Measurements from ENCODE around the gene GMPR2. TPM values are rescaled to one million over a fixed set of nuclear protein-coding genes. Genes with fewer than 3 reads are reported as not detected.

Gene GMPR2
- total and polyA plus RNA-seq, 2 of the 13 experiments (the other 11 are each of a cell fraction or from before 2014, with no cell fraction given): 210 to 273 TPM

DNA sequence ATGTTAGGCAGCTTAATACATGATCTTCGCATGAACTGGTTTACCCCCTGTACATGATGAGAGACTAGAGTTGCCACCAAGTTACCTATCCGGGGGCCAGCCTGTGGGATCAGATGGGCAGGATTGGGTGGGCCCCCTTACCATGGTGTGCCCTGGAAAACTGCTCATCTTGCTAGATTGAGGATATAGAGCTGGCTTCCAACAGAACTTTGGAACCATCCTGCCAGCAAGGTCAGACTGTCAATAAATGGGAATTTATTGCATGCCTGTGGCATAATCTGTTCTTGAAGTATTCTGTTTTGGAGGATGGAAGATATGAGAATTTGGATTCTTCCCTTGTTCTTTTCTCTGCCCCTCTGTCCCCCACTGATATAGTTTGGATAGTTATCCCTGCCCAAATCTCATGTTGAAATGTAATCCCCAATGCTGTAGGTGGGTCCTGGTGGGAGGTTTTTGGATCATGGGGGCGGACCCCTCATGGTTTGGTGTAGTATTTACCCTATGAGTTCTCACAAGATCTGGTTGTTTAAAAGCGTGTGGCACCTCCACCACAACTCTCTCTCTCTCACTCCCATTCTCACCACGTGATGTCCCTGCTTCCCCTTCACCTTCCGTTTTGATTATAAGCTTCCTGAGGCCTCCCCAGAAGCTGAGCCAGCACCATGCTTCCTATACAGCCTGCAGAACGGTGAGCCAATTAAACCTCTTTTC is 33.8 kb upstream of the GMPR2 start (continued):
- TF ChIP-seq, protein P1, sequence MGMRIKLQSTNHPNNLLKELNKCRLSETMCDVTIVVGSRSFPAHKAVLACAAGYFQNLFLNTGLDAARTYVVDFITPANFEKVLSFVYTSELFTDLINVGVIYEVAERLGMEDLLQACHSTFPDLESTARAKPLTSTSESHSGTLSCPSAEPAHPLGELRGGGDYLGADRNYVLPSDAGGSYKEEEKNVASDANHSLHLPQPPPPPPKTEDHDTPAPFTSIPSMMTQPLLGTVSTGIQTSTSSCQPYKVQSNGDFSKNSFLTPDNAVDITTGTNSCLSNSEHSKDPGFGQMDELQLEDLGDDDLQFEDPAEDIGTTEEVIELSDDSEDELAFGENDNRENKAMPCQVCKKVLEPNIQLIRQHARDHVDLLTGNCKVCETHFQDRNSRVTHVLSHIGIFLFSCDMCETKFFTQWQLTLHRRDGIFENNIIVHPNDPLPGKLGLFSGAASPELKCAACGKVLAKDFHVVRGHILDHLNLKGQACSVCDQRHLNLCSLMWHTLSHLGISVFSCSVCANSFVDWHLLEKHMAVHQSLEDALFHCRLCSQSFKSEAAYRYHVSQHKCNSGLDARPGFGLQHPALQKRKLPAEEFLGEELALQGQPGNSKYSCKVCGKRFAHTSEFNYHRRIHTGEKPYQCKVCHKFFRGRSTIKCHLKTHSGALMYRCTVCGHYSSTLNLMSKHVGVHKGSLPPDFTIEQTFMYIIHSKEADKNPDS (CRISPR knock-in tag; IDR thresholded peaks at IDR 0.05): no peak
- no peak for TF ChIP-seq MEF2D (CRISPR knock-in tag; IDR thresholded peaks at IDR 0.05)
- TF ChIP-seq, protein P2, sequence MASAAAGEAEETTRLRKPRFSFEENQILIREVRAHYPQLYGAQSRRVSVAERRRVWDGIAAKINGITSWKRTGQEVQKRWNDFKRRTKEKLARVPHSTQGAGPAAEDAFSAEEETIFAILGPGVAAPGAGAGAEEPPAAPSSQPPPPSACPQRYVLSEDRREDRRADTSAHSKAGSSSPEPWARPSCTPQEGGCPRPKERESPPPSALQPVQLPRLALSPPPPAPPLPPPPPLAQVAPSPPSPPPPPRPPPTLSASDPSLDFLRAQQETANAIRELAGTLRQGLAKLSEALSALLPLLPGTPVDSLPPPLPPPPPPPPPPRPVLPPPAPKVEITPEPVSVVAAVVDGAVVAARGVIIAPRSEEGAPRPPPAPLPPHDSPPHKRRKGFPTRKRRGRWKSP (CRISPR knock-in tag; IDR thresholded peaks at IDR 0.05): no peak
- no peak for TF ChIP-seq KLF9 (CRISPR knock-in tag; IDR thresholded peaks at IDR 0.05; ENCODE audit: low read depth)
- TF ChIP-seq ZNF564 (CRISPR knock-in tag; IDR thresholded peaks at IDR 0.05): no peak
- no peak for TF ChIP-seq CAMTA2 (CRISPR knock-in tag; IDR thresholded peaks at IDR 0.05; ENCODE audit: borderline replicate concordance)
- TF ChIP-seq, protein P3, sequence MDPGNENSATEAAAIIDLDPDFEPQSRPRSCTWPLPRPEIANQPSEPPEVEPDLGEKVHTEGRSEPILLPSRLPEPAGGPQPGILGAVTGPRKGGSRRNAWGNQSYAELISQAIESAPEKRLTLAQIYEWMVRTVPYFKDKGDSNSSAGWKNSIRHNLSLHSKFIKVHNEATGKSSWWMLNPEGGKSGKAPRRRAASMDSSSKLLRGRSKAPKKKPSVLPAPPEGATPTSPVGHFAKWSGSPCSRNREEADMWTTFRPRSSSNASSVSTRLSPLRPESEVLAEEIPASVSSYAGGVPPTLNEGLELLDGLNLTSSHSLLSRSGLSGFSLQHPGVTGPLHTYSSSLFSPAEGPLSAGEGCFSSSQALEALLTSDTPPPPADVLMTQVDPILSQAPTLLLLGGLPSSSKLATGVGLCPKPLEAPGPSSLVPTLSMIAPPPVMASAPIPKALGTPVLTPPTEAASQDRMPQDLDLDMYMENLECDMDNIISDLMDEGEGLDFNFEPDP (CRISPR knock-in tag; conservative IDR thresholded peaks at IDR 0.05): no peak
- TF ChIP-seq, protein P4, sequence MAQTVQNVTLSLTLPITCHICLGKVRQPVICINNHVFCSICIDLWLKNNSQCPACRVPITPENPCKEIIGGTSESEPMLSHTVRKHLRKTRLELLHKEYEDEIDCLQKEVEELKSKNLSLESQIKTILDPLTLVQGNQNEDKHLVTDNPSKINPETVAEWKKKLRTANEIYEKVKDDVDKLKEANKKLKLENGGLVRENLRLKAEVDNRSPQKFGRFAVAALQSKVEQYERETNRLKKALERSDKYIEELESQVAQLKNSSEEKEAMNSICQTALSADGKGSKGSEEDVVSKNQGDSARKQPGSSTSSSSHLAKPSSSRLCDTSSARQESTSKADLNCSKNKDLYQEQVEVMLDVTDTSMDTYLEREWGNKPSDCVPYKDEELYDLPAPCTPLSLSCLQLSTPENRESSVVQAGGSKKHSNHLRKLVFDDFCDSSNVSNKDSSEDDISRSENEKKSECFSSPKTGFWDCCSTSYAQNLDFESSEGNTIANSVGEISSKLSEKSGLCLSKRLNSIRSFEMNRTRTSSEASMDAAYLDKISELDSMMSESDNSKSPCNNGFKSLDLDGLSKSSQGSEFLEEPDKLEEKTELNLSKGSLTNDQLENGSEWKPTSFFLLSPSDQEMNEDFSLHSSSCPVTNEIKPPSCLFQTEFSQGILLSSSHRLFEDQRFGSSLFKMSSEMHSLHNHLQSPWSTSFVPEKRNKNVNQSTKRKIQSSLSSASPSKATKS (CRISPR knock-in tag; IDR thresholded peaks at IDR 0.05): no peak
- TF ChIP-seq, protein P5, sequence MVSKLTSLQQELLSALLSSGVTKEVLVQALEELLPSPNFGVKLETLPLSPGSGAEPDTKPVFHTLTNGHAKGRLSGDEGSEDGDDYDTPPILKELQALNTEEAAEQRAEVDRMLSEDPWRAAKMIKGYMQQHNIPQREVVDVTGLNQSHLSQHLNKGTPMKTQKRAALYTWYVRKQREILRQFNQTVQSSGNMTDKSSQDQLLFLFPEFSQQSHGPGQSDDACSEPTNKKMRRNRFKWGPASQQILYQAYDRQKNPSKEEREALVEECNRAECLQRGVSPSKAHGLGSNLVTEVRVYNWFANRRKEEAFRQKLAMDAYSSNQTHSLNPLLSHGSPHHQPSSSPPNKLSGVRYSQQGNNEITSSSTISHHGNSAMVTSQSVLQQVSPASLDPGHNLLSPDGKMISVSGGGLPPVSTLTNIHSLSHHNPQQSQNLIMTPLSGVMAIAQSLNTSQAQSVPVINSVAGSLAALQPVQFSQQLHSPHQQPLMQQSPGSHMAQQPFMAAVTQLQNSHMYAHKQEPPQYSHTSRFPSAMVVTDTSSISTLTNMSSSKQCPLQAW (CRISPR knock-in tag; IDR thresholded peaks at IDR 0.05): peak; percentile 45; the same call in 1 of the 2 replicates
- no peak for TF ChIP-seq ZNF552 (CRISPR knock-in tag; IDR thresholded peaks at IDR 0.05; ENCODE audit: borderline replicate concordance)
- TF ChIP-seq, protein P6, sequence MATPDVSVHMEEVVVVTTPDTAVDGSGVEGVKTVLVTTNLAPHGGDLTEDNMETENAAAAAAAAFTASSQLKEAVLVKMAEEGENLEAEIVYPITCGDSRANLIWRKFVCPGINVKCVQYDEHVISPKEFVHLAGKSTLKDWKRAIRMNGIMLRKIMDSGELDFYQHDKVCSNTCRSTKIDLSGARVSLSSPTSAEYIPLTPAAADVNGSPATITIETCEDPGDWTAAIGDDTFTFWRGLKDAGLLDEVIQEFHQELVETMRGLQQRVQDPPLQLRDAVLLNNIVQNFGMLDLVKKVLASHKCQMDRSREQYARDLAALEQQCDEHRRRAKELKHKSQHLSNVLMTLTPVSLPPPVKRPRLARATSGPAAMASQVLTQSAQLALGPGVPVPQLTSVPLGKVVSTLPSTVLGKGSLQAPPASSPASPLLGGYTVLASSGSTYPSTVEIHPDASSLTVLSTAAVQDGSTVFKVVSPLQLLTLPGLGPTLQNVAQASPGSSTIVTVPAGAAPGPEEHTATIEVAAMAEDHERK (CRISPR knock-in tag; IDR thresholded peaks at IDR 0.05; ENCODE audit: low read depth): no peak
- TF ChIP-seq ARNT (IDR thresholded peaks at IDR 0.05): no peak
- peak; percentile 42; the same call in 1 of the 2 replicates for TF ChIP-seq ZNF766 (CRISPR knock-in tag; IDR thresholded peaks at IDR 0.05; ENCODE audit: borderline replicate concordance)
